ENCODE results near the gene CTTNBP2NL. TPM values are rescaled to one million over a fixed set of nuclear protein-coding genes. Genes with fewer than 3 reads are reported as not detected.
A peak's percentile ranks its signal among the peaks of the same experiment; 100 is the strongest.

Gene CTTNBP2NL
- total and polyA plus RNA-seq, 2 experiments from 2014 or later, result 10.2 to 16.4 TPM

DNA sequence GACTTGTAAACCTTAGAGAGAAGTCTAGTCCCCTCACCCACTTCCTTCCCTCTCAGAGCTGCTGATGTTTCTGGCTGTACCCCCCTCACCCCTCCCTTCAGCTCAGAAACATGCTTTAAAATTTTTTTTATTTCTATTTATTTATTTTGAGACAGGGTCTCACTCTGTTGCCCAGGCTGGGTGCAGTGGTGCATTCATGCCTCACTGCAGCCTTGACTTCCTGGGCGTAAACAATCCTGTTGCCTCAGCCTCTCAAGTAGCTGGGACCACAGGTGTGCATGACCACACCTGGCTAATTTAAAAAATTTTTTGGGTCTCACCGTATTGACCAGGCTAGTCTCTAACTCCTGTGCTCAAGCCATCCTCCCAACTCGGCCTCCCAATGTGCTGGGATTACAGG is 109.9 kb downstream of the CTTNBP2NL start:
- H3K27ac ChIP-seq, result no peak overlapping the region
- H3K36me3 ChIP-seq (replicated peaks; ENCODE audit: insufficient read depth, low read depth), result no peaks in the 10 kb centered on the region
- H3K79me2 ChIP-seq, result no peaks in the 10 kb centered on the region
- no peaks in the 10 kb centered on the region for H3K9me3 ChIP-seq (ENCODE audit: low read depth)
- H3K4me2 ChIP-seq, result no peak overlapping the region
- peaks cover 57% of the 10 kb centered on the region for H3K27me3 ChIP-seq
- no peak overlapping the region for H2AFZ ChIP-seq
- H3K4me3 ChIP-seq, result no peak overlapping the region
- peaks cover 49% of the 10 kb centered on the region for H3K4me1 ChIP-seq (ENCODE audit: insufficient read depth)
- no peaks in the 10 kb centered on the region for H3K9me2 ChIP-seq (replicated peaks; ENCODE audit: insufficient read depth)
- DNase-seq (ENCODE audit: low spot score), result no peak
- H4K20me1 ChIP-seq (ENCODE audit: insufficient read depth, poor library complexity, severe bottlenecking), result no peaks in the 10 kb centered on the region
- TF ChIP-seq EZH2 (IDR thresholded peaks at IDR 0.05; ENCODE audit: borderline replicate concordance) (no peak), EZH2phosphoT487 (IDR thresholded peaks at IDR 0.05; ENCODE audit: low read depth, severe bottlenecking, unreplicated experiment) (no peak)
- TF ChIP-seq, protein P1, sequence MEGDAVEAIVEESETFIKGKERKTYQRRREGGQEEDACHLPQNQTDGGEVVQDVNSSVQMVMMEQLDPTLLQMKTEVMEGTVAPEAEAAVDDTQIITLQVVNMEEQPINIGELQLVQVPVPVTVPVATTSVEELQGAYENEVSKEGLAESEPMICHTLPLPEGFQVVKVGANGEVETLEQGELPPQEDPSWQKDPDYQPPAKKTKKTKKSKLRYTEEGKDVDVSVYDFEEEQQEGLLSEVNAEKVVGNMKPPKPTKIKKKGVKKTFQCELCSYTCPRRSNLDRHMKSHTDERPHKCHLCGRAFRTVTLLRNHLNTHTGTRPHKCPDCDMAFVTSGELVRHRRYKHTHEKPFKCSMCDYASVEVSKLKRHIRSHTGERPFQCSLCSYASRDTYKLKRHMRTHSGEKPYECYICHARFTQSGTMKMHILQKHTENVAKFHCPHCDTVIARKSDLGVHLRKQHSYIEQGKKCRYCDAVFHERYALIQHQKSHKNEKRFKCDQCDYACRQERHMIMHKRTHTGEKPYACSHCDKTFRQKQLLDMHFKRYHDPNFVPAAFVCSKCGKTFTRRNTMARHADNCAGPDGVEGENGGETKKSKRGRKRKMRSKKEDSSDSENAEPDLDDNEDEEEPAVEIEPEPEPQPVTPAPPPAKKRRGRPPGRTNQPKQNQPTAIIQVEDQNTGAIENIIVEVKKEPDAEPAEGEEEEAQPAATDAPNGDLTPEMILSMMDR (IDR thresholded peaks at IDR 0.05; ENCODE audit: poor library complexity), result no peak
- WGBS (ENCODE audit: low lambda C conversion rate, missing lambda C conversion rate), result 93% methylated on average over 3 of the region's 3 CpGs

DNA sequence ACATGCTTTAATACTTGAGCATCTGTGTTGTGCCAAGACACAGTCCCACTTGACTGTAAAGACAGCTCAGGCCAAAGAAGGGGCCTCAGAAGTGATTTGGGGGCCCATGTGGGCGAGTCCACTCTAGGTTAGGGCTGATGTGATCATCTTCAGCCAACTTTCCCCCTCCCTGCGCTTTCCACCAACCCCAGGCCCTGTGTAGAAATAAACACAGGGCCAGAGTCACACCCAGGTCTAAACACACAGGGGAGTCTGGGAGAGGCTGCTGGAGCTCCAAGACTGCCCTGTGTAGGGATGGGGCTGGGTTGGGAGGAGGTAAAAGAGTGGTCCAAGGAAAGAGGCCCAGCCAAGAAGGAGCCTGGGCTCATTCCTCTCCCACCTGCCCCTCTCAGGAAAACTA is 110.3 kb downstream of the CTTNBP2NL start:
- H3K79me2 ChIP-seq, result no peaks in the 10 kb centered on the region
- no peak overlapping the region for H3K4me2 ChIP-seq
- no peak overlapping the region for H3K27ac ChIP-seq
- no peaks in the 10 kb centered on the region for H3K36me3 ChIP-seq (replicated peaks; ENCODE audit: insufficient read depth, low read depth)
- no peak overlapping the region for H3K4me3 ChIP-seq
- TF ChIP-seq, protein P1 (IDR thresholded peaks at IDR 0.05; ENCODE audit: poor library complexity), result no peak
- TF ChIP-seq EZH2phosphoT487 (IDR thresholded peaks at IDR 0.05; ENCODE audit: low read depth, severe bottlenecking, unreplicated experiment), result no peak
- TF ChIP-seq EZH2 (IDR thresholded peaks at IDR 0.05; ENCODE audit: borderline replicate concordance), result no peak
- no peak overlapping the region for H2AFZ ChIP-seq
- WGBS (ENCODE audit: low lambda C conversion rate, missing lambda C conversion rate), result 93% methylated on average over 2 of the region's 2 CpGs
- H3K9me2 ChIP-seq (replicated peaks; ENCODE audit: insufficient read depth), result no peaks in the 10 kb centered on the region
- H3K9me3 ChIP-seq (ENCODE audit: low read depth), result no peaks in the 10 kb centered on the region
- peaks cover 61% of the 10 kb centered on the region for H3K27me3 ChIP-seq
- no peak for DNase-seq (ENCODE audit: low spot score)
- H4K20me1 ChIP-seq (ENCODE audit: insufficient read depth, poor library complexity, severe bottlenecking), result no peaks in the 10 kb centered on the region
- peaks cover 49% of the 10 kb centered on the region for H3K4me1 ChIP-seq (ENCODE audit: insufficient read depth)

DNA sequence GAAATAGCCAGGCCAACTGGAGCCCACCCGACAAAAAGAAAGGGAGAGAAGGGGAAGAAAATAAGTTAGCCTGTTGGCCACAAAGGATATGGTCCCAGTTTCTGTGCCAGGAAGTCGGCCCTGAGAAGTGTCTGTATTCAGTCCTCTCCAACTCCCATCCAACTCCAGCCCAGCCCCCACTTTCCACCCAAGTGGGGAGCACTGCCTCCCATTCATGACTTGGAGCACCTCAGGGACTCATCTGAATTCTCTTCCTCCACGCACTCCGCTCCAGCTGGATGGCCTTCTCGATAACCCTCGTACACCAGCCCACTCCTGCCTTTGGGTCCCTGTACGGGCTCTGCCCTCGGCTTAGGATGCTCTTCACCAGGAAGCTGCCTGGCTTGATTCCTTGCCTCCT is 110.7 kb downstream of the CTTNBP2NL start:
- no peak overlapping the region for H2AFZ ChIP-seq
- peaks cover 49% of the 10 kb centered on the region for H3K4me1 ChIP-seq (ENCODE audit: insufficient read depth)
- 93% methylated on average over 8 of the region's 8 CpGs for WGBS (ENCODE audit: low lambda C conversion rate, missing lambda C conversion rate)
- H3K27ac ChIP-seq, result no peak overlapping the region
- DNase-seq (ENCODE audit: low spot score), result no peak
- no peaks in the 10 kb centered on the region for H3K9me2 ChIP-seq (replicated peaks; ENCODE audit: insufficient read depth)
- H3K27me3 ChIP-seq, result peaks cover 65% of the 10 kb centered on the region
- no peaks in the 10 kb centered on the region for H3K36me3 ChIP-seq (replicated peaks; ENCODE audit: insufficient read depth, low read depth)
- no peaks in the 10 kb centered on the region for H3K9me3 ChIP-seq (ENCODE audit: low read depth)
- no peak overlapping the region for H3K4me3 ChIP-seq
- H3K4me2 ChIP-seq, result no peak overlapping the region
- H3K79me2 ChIP-seq, result no peaks in the 10 kb centered on the region
- TF ChIP-seq EZH2phosphoT487 (IDR thresholded peaks at IDR 0.05; ENCODE audit: low read depth, severe bottlenecking, unreplicated experiment) (no peak), EZH2 (IDR thresholded peaks at IDR 0.05; ENCODE audit: borderline replicate concordance) (no peak)
- TF ChIP-seq, protein P1 (IDR thresholded peaks at IDR 0.05; ENCODE audit: poor library complexity), result no peak
- H4K20me1 ChIP-seq (ENCODE audit: insufficient read depth, poor library complexity, severe bottlenecking), result no peaks in the 10 kb centered on the region

DNA sequence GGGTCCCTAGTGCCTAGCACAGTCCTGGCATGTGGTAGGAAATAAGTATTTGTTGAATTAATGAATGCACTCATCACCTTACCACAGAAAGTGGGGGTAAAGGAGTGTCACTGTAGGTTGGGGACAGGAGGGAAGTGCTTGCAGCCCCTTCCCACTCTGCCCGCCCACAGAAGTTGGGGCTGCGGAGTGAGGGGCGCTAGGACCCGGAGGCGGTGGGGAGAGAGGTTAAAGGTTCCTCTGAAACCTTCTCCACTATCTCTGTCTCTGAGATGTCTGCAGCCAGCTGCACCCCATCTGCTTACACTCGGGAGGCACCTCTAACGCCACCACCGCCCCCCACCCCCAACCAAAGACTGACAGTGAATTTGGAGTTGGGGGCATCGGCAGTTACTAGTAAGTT is 111.3 kb downstream of the CTTNBP2NL start:
- TF ChIP-seq, protein P1 (IDR thresholded peaks at IDR 0.05; ENCODE audit: poor library complexity), result no peak
- no peak for TF ChIP-seq EZH2phosphoT487 (IDR thresholded peaks at IDR 0.05; ENCODE audit: low read depth, severe bottlenecking, unreplicated experiment)
- no peak for TF ChIP-seq EZH2 (IDR thresholded peaks at IDR 0.05; ENCODE audit: borderline replicate concordance)
- H3K4me2 ChIP-seq, result peak overlapping the region; percentile 95

More for the DNA sequence above, 111.3 kb downstream of the CTTNBP2NL start:
- H3K79me2 ChIP-seq, result no peaks in the 10 kb centered on the region
- peaks cover 46% of the 10 kb centered on the region for H3K4me1 ChIP-seq (ENCODE audit: insufficient read depth)
- no peak overlapping the region for H3K27ac ChIP-seq
- no peaks in the 10 kb centered on the region for H3K9me2 ChIP-seq (replicated peaks; ENCODE audit: insufficient read depth)
- peaks cover 69% of the 10 kb centered on the region for H3K27me3 ChIP-seq
- no peaks in the 10 kb centered on the region for H3K36me3 ChIP-seq (replicated peaks; ENCODE audit: insufficient read depth, low read depth)
- no peaks in the 10 kb centered on the region for H3K9me3 ChIP-seq (ENCODE audit: low read depth)
- H2AFZ ChIP-seq, result no peak overlapping the region
- WGBS (ENCODE audit: low lambda C conversion rate, missing lambda C conversion rate), result 88% methylated on average over 6 of the region's 9 CpGs
- DNase-seq (ENCODE audit: low spot score), result no peak
- H3K4me3 ChIP-seq, result peak overlapping the region; percentile 67
- no peaks in the 10 kb centered on the region for H4K20me1 ChIP-seq (ENCODE audit: insufficient read depth, poor library complexity, severe bottlenecking)
